ENCODE measurements around the gene COPZ1.
A peak's percentile ranks its signal among the peaks of the same experiment; 100 is the strongest.

Gene COPZ1

GRCh38 chr12:54368025-54368708 is 43.2 kb downstream of the COPZ1 start:
- TF ChIP-seq CTCF (IDR thresholded peaks at IDR 0.05; ENCODE audit: insufficient read depth, low read length, poor library complexity, severe bottlenecking): no peak
- no peaks in the 10 kb centered on the region for H3K27me3 ChIP-seq (replicated peaks; ENCODE audit: control insufficient read depth, insufficient read depth, low read length)
- no peaks in the 10 kb centered on the region for H3K36me3 ChIP-seq (ENCODE audit: control insufficient read depth, insufficient read depth, low read length)
- no peak overlapping the region for H3K4me3 ChIP-seq (replicated peaks; ENCODE audit: low read depth, low read length)
- DNase-seq (ENCODE audit: extremely low read depth, insufficient read length): no peak

GRCh38 chr12:54368709-54369596 is 44.0 kb downstream of the COPZ1 start:
- no peaks in the 10 kb centered on the region for H3K36me3 ChIP-seq (ENCODE audit: control insufficient read depth, insufficient read depth, low read length)
- DNase-seq (ENCODE audit: extremely low read depth, insufficient read length): peak; percentile 61
- H3K27me3 ChIP-seq (replicated peaks; ENCODE audit: control insufficient read depth, insufficient read depth, low read length): no peaks in the 10 kb centered on the region
- TF ChIP-seq CTCF (IDR thresholded peaks at IDR 0.05; ENCODE audit: insufficient read depth, low read length, poor library complexity, severe bottlenecking): peak; percentile 96
- H3K4me3 ChIP-seq (replicated peaks; ENCODE audit: low read depth, low read length): no peak overlapping the region

- Histone ChIP-seq H3K36me3 (ENCODE audit: control insufficient read depth, insufficient read depth, low read length) (no peaks in the 10 kb centered on the region), H3K27me3 (replicated peaks; ENCODE audit: control insufficient read depth, insufficient read depth, low read length) (no peaks in the 10 kb centered on the region), H3K4me3 (replicated peaks; ENCODE audit: low read depth, low read length) (no peak overlapping the region)
- DNase-seq (ENCODE audit: extremely low read depth, insufficient read length): no peak
- no peak for TF ChIP-seq CTCF (IDR thresholded peaks at IDR 0.05; ENCODE audit: insufficient read depth, low read length, poor library complexity, severe bottlenecking)
Measured at GRCh38 chr12:54369597-54370131, 44.7 kb downstream of the COPZ1 start.

GRCh38 chr12:54370171-54370730 is 45.3 kb downstream of the COPZ1 start:
- H3K36me3 ChIP-seq (ENCODE audit: control insufficient read depth, insufficient read depth, low read length): no peaks in the 10 kb centered on the region
- H3K4me3 ChIP-seq (replicated peaks; ENCODE audit: low read depth, low read length): no peak overlapping the region
- no peak for DNase-seq (ENCODE audit: extremely low read depth, insufficient read length)
- TF ChIP-seq CTCF (IDR thresholded peaks at IDR 0.05; ENCODE audit: insufficient read depth, low read length, poor library complexity, severe bottlenecking): peak; percentile 20
- no peaks in the 10 kb centered on the region for H3K27me3 ChIP-seq (replicated peaks; ENCODE audit: control insufficient read depth, insufficient read depth, low read length)

- TF ChIP-seq CTCF (IDR thresholded peaks at IDR 0.05; ENCODE audit: insufficient read depth, low read length, poor library complexity, severe bottlenecking): no peak
- Histone ChIP-seq H3K36me3 (ENCODE audit: control insufficient read depth, insufficient read depth, low read length) (no peaks in the 10 kb centered on the region), H3K27me3 (replicated peaks; ENCODE audit: control insufficient read depth, insufficient read depth, low read length) (no peaks in the 10 kb centered on the region), H3K4me3 (replicated peaks; ENCODE audit: low read depth, low read length) (no peak overlapping the region)
- no peak for DNase-seq (ENCODE audit: extremely low read depth, insufficient read length)
Measured at GRCh38 chr12:54371328-54372112, 46.6 kb downstream of the COPZ1 start.

All from GM06990 (cell line).